Astrocyte (in vitro differentiated cells and primary cell): ENCODE data around the gene AGRN. TPM values are rescaled to one million over a fixed set of nuclear protein-coding genes. Genes with fewer than 3 reads are reported as not detected.
"Not testable (repeated sequence)": the region's sequence is repeated elsewhere in the genome, so short reads cannot be mapped to it uniquely, and the experiment has no call there.

Experiments
- DNase-seq: peaks from one replicate; pipeline ENCODE4 v3.0.0-alpha.2; 2010; ENCODE audit warnings: low read depth
- FAIRE-seq: peaks from 2 replicates; lab custom pipeline; 2011; peaks lifted over from hg19 to GRCh38; lab: Jason Lieb, UNC
- H2AFZ ChIP-seq: 2 replicates; pipeline ENCODE4 v1.6.0; 2012; ENCODE audit warnings: low read depth, low read length, inconsistent platforms
- H3K27ac ChIP-seq: 2 replicates; pipeline ENCODE4 v1.5.1; 2011; ENCODE audit warnings: low read depth, low read length, inconsistent platforms
- H3K27me3 ChIP-seq: 2 replicates; pipeline ENCODE4 v1.6.0; 2011; ENCODE audit warnings: low read length, inconsistent platforms; ENCODE audit not compliant: insufficient read depth
- H3K36me3 ChIP-seq: 2 replicates; pipeline ENCODE4 v1.5.1; 2011; ENCODE audit warnings: low read length, inconsistent platforms; ENCODE audit not compliant: insufficient read depth
- H3K4me1 ChIP-seq: 2 replicates; pipeline ENCODE4 v1.5.1; 2011; ENCODE audit warnings: low read length, inconsistent platforms; ENCODE audit not compliant: insufficient read depth
- H3K4me2 ChIP-seq: 2 replicates; pipeline ENCODE4 v1.6.0; 2012; ENCODE audit warnings: low read length, inconsistent platforms
- H3K4me3 ChIP-seq: 2 replicates; pipeline ENCODE4 v1.5.1; 2011; ENCODE audit warnings: low read depth, mild to moderate bottlenecking, low read length, inconsistent platforms; ENCODE audit not compliant: insufficient read depth
- H3K79me2 ChIP-seq: 2 replicates; pipeline ENCODE4 v1.6.0; 2012; ENCODE audit warnings: mild to moderate bottlenecking, low read length, inconsistent platforms; ENCODE audit not compliant: insufficient read depth
- H3K9ac ChIP-seq: 2 replicates; pipeline ENCODE4 v1.6.0; 2012; ENCODE audit warnings: mild to moderate bottlenecking, low read length, inconsistent platforms
- H3K9me3 ChIP-seq: 2 replicates; pipeline ENCODE4 v1.5.1; 2012; ENCODE audit warnings: low read depth, mild to moderate bottlenecking, low read length, inconsistent platforms; ENCODE audit not compliant: insufficient read depth
- H4K20me1 ChIP-seq: 2 replicates; pipeline ENCODE4 v1.6.0; 2012; ENCODE audit warnings: low read length, inconsistent platforms; ENCODE audit not compliant: insufficient read depth
- H3K27ac Mint-ChIP-seq: one replicate; pipeline ENCODE4 v1.8.0; 2021; ENCODE audit warnings: mild to moderate bottlenecking, mixed read lengths; ENCODE audit not compliant: unreplicated experiment
- H3K27me3 Mint-ChIP-seq: one replicate; pipeline ENCODE4 v1.8.0; 2021; ENCODE audit warnings: low read depth, mixed read lengths; ENCODE audit not compliant: unreplicated experiment
- H3K36me3 Mint-ChIP-seq: one replicate; pipeline ENCODE4 v1.8.0; 2021; ENCODE audit warnings: low read depth, mixed read lengths; ENCODE audit not compliant: unreplicated experiment
- H3K4me1 Mint-ChIP-seq: one replicate; pipeline ENCODE4 v1.8.0; 2021; ENCODE audit warnings: low read depth, mixed read lengths; ENCODE audit not compliant: unreplicated experiment
- H3K4me3 Mint-ChIP-seq: one replicate; pipeline ENCODE4 v1.8.0; 2021; ENCODE audit warnings: mild to moderate bottlenecking, moderate library complexity, mixed read lengths; ENCODE audit not compliant: unreplicated experiment
- H3K9me3 Mint-ChIP-seq: one replicate; pipeline ENCODE4 v1.8.0; 2021; ENCODE audit warnings: mild to moderate bottlenecking, mixed read lengths; ENCODE audit not compliant: unreplicated experiment
- EZH2 ChIP-seq: IDR thresholded peaks from 2 replicates; pipeline ENCODE4 v1.6.1; 2012; ENCODE audit warnings: mild to moderate bottlenecking, low read length, inconsistent platforms; ENCODE audit not compliant: insufficient read depth
- total RNA-seq: library from RNA; stranded (reverse); gene quantifications from 2 replicates; pipeline ENCODE4 v1.2.1, GENCODE V29; 2021
- TF ChIP-seq, protein P1 (sequence below): IDR thresholded peaks from 2 replicates; pipeline ENCODE4 v1.5.1; 2011; ENCODE audit warnings: low read depth, mild to moderate bottlenecking, inconsistent platforms, low read length, moderate library complexity; ENCODE audit not compliant: insufficient read depth

AGRN gene
- total RNA-seq, 1 donor from 2014 or later = 589 TPM

DNA sequence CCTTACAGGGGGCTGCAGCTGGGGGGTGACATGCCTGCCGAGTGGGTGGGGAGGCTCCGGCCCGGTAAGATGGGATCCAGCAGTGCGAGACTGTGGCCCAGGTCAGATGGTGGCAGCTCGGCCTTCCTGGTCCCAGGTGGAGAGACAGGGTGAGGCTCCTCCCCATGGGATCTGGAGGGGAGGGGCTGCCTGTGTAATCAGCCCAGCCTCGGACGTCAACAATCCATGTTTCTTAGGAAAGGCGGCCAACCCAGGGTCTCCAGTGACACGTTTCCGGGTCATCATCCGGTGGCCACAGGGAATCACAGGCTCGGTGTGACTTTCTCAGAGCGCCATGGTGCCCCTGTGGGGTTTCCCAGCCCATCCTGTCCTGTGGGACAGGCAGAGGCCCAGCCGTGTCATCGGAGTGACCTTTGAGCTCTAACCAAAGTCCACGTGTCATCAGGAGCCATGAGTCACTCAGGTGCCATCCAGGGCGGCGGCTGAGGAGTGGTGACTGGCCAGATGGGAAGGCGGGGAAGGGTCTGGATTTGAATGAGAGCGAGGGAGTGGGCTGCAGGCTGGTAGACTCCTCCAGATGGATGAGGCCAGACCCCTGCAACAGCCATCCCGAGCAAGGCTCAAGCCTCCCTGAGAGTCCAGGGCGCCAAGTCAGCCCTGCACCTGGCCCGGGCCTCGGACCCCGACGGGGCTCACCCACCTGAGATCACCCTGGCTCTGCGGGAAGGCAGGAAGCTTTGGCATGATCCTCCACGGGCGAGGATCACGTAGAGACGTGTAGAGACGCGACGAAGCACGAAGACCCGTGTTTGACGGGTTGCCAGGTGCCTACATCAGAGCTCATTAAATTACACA lies 13.4 kb upstream of the AGRN start:
- H3K4me1 ChIP-seq = peaks cover 11% of the 10 kb centered on the region
- Mint-ChIP-seq H3K4me3 (peak overlapping the region; percentile 54), H3K36me3 (peaks cover 11% of the 10 kb centered on the region), H3K9me3 (no peaks in the 10 kb centered on the region), H3K27ac (peak overlapping the region; percentile 53), H3K27me3 (no peaks in the 10 kb centered on the region), H3K4me1 (peaks cover 18% of the 10 kb centered on the region)
- no peak overlapping the region for H3K27ac ChIP-seq
- peaks cover 22% of the 10 kb centered on the region for H4K20me1 ChIP-seq
- no peak overlapping the region for H3K4me3 ChIP-seq
- no peaks in the 10 kb centered on the region for H3K36me3 ChIP-seq
- no peaks in the 10 kb centered on the region for H3K27me3 ChIP-seq
- H3K79me2 ChIP-seq = no peaks in the 10 kb centered on the region
- DNase-seq = no peak
- no peak overlapping the region for H2AFZ ChIP-seq
- no peaks in the 10 kb centered on the region for H3K9me3 ChIP-seq
- no peak for TF ChIP-seq EZH2
- TF ChIP-seq, protein P1, sequence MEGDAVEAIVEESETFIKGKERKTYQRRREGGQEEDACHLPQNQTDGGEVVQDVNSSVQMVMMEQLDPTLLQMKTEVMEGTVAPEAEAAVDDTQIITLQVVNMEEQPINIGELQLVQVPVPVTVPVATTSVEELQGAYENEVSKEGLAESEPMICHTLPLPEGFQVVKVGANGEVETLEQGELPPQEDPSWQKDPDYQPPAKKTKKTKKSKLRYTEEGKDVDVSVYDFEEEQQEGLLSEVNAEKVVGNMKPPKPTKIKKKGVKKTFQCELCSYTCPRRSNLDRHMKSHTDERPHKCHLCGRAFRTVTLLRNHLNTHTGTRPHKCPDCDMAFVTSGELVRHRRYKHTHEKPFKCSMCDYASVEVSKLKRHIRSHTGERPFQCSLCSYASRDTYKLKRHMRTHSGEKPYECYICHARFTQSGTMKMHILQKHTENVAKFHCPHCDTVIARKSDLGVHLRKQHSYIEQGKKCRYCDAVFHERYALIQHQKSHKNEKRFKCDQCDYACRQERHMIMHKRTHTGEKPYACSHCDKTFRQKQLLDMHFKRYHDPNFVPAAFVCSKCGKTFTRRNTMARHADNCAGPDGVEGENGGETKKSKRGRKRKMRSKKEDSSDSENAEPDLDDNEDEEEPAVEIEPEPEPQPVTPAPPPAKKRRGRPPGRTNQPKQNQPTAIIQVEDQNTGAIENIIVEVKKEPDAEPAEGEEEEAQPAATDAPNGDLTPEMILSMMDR = no peak
- no peak overlapping the region for H3K4me2 ChIP-seq
- no peak overlapping the region for H3K9ac ChIP-seq
- FAIRE-seq = no peak

DNA sequence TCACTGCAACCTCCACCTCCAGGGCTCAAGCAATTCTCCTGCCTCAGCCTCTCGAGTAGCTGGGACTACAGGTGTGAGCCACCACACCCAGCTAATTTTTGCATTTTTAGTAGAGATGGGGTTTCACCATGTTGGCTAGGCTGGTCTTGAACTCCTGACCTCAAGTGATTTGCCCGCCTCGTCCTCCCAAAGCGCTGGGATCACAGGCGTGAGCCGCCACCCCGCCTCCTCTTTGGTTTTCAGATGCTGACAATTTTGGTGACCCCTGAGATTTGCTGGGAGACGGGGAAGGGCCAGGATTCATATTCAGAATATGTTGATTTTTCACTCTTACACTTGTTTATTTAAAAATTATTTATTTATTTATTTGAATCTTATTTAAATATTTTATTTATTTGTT lies 9.8 kb upstream of the AGRN start:
- H3K27ac ChIP-seq, H3K9ac ChIP-seq, H3K4me3 Mint-ChIP-seq, H3K9me3 Mint-ChIP-seq, FAIRE-seq, H4K20me1 ChIP-seq, H3K27ac Mint-ChIP-seq, DNase-seq, H3K4me3 ChIP-seq, H3K79me2 ChIP-seq, H3K4me2 ChIP-seq, H3K36me3 ChIP-seq, H3K9me3 ChIP-seq, H2AFZ ChIP-seq, H3K27me3 ChIP-seq, H3K27me3 Mint-ChIP-seq: not testable (repeated sequence)
- peaks cover 14% of the 10 kb centered on the region for H3K4me1 ChIP-seq
- peaks cover 18% of the 10 kb centered on the region for H3K36me3 Mint-ChIP-seq
- H3K4me1 Mint-ChIP-seq = peaks cover 16% of the 10 kb centered on the region

DNA sequence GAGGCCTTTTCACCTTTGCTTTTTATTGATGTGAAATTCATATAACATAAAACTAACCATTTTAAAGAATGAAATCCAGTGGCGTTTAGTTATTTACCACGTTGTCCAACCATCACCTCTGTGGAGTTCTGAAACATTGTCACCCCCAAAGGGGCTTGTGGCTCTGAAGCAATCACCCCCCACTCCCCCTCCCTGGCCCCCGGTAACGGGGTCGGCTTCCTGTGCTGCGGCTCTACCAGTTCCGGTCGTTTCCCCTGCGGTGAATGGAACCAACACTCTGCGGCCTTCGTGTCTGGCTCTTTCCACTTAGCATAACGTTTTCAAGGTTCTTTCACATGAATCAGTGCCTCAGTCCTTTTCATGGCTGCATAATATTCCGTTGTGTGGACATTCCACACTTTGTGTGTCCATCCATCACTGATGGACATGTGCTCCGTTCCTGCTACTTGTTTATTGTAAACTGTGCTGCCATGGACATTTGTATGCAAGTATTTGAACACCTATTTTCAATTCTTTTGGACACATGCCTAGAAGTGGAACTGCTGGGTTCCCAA lies 8.4 kb upstream of the AGRN start:
- no peak overlapping the region for H2AFZ ChIP-seq

DNA sequence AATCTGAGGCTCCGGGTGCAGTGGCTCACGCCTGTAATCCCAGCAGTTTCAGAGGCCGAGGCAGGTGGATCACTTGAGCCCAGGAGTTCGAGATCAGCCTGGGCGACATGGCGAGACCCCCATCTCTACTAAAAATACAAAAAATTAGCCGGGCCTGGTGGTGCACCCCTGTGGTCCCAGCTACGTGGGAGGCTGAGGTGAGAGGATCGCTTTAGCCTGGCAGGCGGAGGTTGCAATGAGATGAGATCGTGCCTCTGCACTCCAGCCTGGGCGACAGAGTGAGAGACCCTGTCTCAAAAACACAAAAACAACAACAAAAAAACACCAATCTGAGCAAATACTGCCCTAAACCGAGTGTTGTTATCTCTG lies 7.2 kb upstream of the AGRN start:
- H3K4me1 Mint-ChIP-seq, H3K36me3 ChIP-seq, H3K79me2 ChIP-seq, FAIRE-seq, H3K9me3 Mint-ChIP-seq, H3K27me3 Mint-ChIP-seq, H3K4me1 ChIP-seq, H4K20me1 ChIP-seq, H3K9me3 ChIP-seq, DNase-seq, H3K27me3 ChIP-seq: not testable (repeated sequence)
- peak overlapping the region; percentile 97 for H3K27ac Mint-ChIP-seq
- H3K36me3 Mint-ChIP-seq = peaks cover 18% of the 10 kb centered on the region
- peak overlapping the region; percentile 93 for H3K4me3 Mint-ChIP-seq
- peak overlapping the region; percentile 70 for H3K4me3 ChIP-seq
- peak overlapping the region; percentile 80 for H3K9ac ChIP-seq
- peak overlapping the region; percentile 74 for H3K27ac ChIP-seq
- peak overlapping the region; percentile 85 for H3K4me2 ChIP-seq
- H2AFZ ChIP-seq = peak overlapping the region; percentile 82

More for the DNA sequence above, 8.4 kb upstream of the AGRN start:
- Mint-ChIP-seq H3K27me3 (no peaks in the 10 kb centered on the region), H3K4me3 (no peak overlapping the region), H3K27ac (no peak overlapping the region), H3K4me1 (peaks cover 8% of the 10 kb centered on the region), H3K36me3 (peaks cover 18% of the 10 kb centered on the region), H3K9me3 (no peaks in the 10 kb centered on the region)
- FAIRE-seq = no peak
- Histone ChIP-seq H4K20me1 (no peaks in the 10 kb centered on the region), H3K36me3 (no peaks in the 10 kb centered on the region), H3K9me3 (no peaks in the 10 kb centered on the region), H3K4me2 (no peak overlapping the region), H3K79me2 (no peaks in the 10 kb centered on the region), H3K9ac (no peak overlapping the region), H3K4me1 (peaks cover 9% of the 10 kb centered on the region), H3K27ac (no peak overlapping the region), H3K27me3 (no peaks in the 10 kb centered on the region), H3K4me3 (no peak overlapping the region)
- no peak for DNase-seq
- TF ChIP-seq EZH2 = no peak
- TF ChIP-seq, protein P1 = no peak
